ENCODE measurements around the gene GPX3.

The GPX3 gene

GRCh38 chr5:151003503-151003860 is 16.9 kb upstream of the GPX3 start:
- FAIRE-seq, result no peak
- TF ChIP-seq POLR2A (IDR thresholded peaks at IDR 0.05; ENCODE audit: low read depth, low read length), result no peak
- TF ChIP-seq POLR2AphosphoS5 (IDR thresholded peaks at IDR 0.05; ENCODE audit: low read depth, low read length), result no peak
- TF ChIP-seq TAF1 (IDR thresholded peaks at IDR 0.05; ENCODE audit: borderline replicate concordance, low read depth, low read length), result no peak
- DNase-seq (ENCODE audit: insufficient read length), result no peak

- TF ChIP-seq TAF1 (IDR thresholded peaks at IDR 0.05; ENCODE audit: borderline replicate concordance, low read depth, low read length) (no peak), POLR2AphosphoS5 (IDR thresholded peaks at IDR 0.05; ENCODE audit: low read depth, low read length) (no peak), POLR2A (IDR thresholded peaks at IDR 0.05; ENCODE audit: low read depth, low read length) (no peak)
- no peak for FAIRE-seq
- DNase-seq (ENCODE audit: insufficient read length), result no peak
These were observed 15.9 kb upstream of the GPX3 start for GRCh38 chr5:151004499-151004898.

GRCh38 chr5:151005187-151005949 is 15.0 kb upstream of the GPX3 start:
- TF ChIP-seq POLR2AphosphoS5 (IDR thresholded peaks at IDR 0.05; ENCODE audit: low read depth, low read length) (no peak), POLR2A (IDR thresholded peaks at IDR 0.05; ENCODE audit: low read depth, low read length) (no peak), TAF1 (IDR thresholded peaks at IDR 0.05; ENCODE audit: borderline replicate concordance, low read depth, low read length) (no peak)
- DNase-seq (ENCODE audit: insufficient read length), result no peak
- no peak for FAIRE-seq

DNA sequence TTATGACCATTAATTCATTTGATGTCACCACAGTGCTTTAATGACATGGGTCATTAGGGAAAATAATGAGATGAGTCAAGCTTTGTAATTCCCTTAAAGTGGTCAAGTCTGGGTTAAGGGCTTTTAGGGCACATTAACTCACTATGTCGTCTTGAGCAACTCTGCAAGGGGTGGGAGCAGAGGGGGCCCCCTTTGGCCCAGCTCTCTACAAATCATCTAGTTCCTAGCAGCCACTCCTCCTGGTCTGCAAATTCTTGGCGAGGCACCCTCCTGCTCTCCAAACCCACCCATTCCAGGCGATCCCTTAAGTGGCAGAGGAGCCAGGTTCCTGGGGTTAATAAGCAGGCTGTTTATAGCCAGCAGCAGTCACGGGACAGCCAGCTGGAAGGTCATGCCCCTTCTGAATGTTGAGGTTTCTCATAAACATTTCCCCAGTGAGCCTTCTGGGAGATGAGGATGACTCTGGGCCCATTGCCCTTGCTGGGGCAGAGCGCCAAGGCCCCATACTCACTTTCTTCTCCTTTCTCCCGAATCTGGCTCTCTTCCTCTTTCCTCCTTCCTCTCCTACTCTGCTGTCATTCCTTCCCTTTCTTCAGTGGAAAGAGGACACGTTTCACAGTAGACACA is 14.3 kb upstream of the GPX3 start:
- DNase-seq (ENCODE audit: insufficient read length) (no peak), FAIRE-seq (no peak)
- TF ChIP-seq POLR2A (IDR thresholded peaks at IDR 0.05; ENCODE audit: low read depth, low read length) (no peak), TAF1 (IDR thresholded peaks at IDR 0.05; ENCODE audit: borderline replicate concordance, low read depth, low read length) (no peak), POLR2AphosphoS5 (IDR thresholded peaks at IDR 0.05; ENCODE audit: low read depth, low read length) (no peak)

DNA sequence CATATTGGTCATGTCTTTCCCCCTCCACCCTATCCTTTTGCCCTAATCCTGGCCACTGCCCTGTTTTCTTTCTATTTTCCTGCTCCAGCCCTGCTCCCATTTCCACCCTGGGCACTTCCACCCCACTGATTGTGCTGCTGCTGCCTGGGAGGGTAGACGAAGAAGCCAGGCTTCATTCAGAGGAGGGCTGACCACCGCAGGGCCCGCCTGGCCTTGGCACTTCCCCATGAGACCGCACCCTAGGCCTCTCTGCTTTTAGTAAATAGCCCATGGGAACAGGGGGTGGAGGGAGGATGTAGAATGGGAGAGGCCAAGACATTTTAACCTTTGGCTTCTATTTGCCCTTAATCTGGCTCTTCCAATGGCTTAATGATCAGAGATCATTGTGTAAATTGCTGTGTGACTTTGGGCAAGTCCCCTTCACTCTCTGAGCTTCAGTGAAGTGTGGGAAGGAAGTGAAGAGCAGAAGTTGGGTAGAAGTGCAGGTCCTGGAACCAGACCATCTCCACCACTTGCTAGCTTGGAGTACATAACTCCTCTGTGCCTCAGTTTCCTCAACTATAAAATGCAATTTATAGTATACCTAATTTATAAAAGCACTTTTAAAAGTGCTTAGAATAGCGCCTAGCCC is 13.6 kb upstream of the GPX3 start:
- TF ChIP-seq POLR2A (IDR thresholded peaks at IDR 0.05; ENCODE audit: low read depth, low read length), result no peak
- no peak for TF ChIP-seq TAF1 (IDR thresholded peaks at IDR 0.05; ENCODE audit: borderline replicate concordance, low read depth, low read length)
- TF ChIP-seq POLR2AphosphoS5 (IDR thresholded peaks at IDR 0.05; ENCODE audit: low read depth, low read length), result no peak
- DNase-seq (ENCODE audit: insufficient read length) (no peak), FAIRE-seq (no peak)

GRCh38 chr5:151007430-151008209 is 12.8 kb upstream of the GPX3 start:
- DNase-seq (ENCODE audit: insufficient read length) (no peak), FAIRE-seq (no peak)
- TF ChIP-seq TAF1 (IDR thresholded peaks at IDR 0.05; ENCODE audit: borderline replicate concordance, low read depth, low read length), result no peak
- no peak for TF ChIP-seq POLR2AphosphoS5 (IDR thresholded peaks at IDR 0.05; ENCODE audit: low read depth, low read length)
- no peak for TF ChIP-seq POLR2A (IDR thresholded peaks at IDR 0.05; ENCODE audit: low read depth, low read length)

DNA sequence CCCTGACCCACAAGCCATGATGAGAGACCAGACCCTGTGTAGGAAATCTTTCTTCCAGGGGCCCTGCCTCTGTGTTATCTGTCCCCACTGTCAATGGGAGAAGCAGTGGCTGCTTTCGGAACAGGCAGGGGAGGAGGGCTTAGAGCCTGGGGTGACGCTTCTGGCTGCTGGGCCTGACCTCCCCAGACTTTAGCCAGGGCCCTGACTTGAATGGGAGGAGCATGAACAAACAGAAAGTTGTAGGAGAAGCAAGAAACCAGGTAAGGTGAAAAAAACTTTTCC is 12.2 kb upstream of the GPX3 start:
- TF ChIP-seq TAF1 (IDR thresholded peaks at IDR 0.05; ENCODE audit: borderline replicate concordance, low read depth, low read length), result no peak
- no peak for TF ChIP-seq POLR2A (IDR thresholded peaks at IDR 0.05; ENCODE audit: low read depth, low read length)
- no peak for TF ChIP-seq POLR2AphosphoS5 (IDR thresholded peaks at IDR 0.05; ENCODE audit: low read depth, low read length)
- no peak for FAIRE-seq
- no peak for DNase-seq (ENCODE audit: insufficient read length)

GRCh38 chr5:151008906-151009305 is 11.5 kb upstream of the GPX3 start:
- FAIRE-seq, result no peak
- no peak for DNase-seq (ENCODE audit: insufficient read length)
- TF ChIP-seq TAF1 (IDR thresholded peaks at IDR 0.05; ENCODE audit: borderline replicate concordance, low read depth, low read length) (no peak), POLR2AphosphoS5 (IDR thresholded peaks at IDR 0.05; ENCODE audit: low read depth, low read length) (no peak), POLR2A (IDR thresholded peaks at IDR 0.05; ENCODE audit: low read depth, low read length) (no peak)

DNA sequence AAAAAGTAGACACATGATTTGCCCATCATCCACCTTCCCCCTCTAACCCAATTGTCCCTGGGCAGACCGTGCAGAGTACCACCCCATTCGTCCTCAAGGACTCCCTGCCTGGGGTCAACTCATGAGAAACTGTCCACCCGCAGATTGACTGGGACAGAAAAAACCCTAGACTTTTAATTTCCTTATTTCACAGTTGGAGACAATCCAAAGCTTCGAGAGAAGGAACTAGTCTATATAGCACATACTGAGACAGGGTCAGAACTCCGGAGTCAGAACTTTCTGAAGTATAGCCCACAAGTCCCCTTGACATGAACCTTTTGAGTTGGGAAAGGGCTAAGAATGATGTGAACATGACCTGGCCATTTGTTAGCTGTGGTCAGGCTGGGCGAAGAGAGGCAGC is 7.5 kb upstream of the GPX3 start:
- TF ChIP-seq POLR2A (IDR thresholded peaks at IDR 0.05; ENCODE audit: low read depth, low read length), result no peak
- no peak for TF ChIP-seq TAF1 (IDR thresholded peaks at IDR 0.05; ENCODE audit: borderline replicate concordance, low read depth, low read length)
- no peak for TF ChIP-seq POLR2AphosphoS5 (IDR thresholded peaks at IDR 0.05; ENCODE audit: low read depth, low read length)
- DNase-seq (ENCODE audit: insufficient read length) (no peak), FAIRE-seq (no peak)

GRCh38 chr5:151014680-151015343 is 5.6 kb upstream of the GPX3 start:
- TF ChIP-seq TAF1 (IDR thresholded peaks at IDR 0.05; ENCODE audit: borderline replicate concordance, low read depth, low read length), result no peak
- no peak for TF ChIP-seq POLR2A (IDR thresholded peaks at IDR 0.05; ENCODE audit: low read depth, low read length)
- no peak for TF ChIP-seq POLR2AphosphoS5 (IDR thresholded peaks at IDR 0.05; ENCODE audit: low read depth, low read length)
- no peak for FAIRE-seq

More at GRCh38 chr5:151014680-151015343, 5.6 kb upstream of the GPX3 start:
- DNase-seq (ENCODE audit: insufficient read length), result no peak
